ENCODE data around the gene KCNJ10.

Gene KCNJ10

GRCh38 chr1:160083968-160084770 is 14.2 kb upstream of the KCNJ10 start:
- no peak for DNase-seq (ENCODE audit: low spot score)

GRCh38 chr1:160082926-160083325 is 13.0 kb upstream of the KCNJ10 start:
- DNase-seq (ENCODE audit: low spot score): no peak

- DNase-seq (ENCODE audit: low spot score): no peak
These were observed 12.5 kb upstream of the KCNJ10 start for GRCh38 chr1:160082487-160082886.

- DNase-seq (ENCODE audit: low spot score): no peak
These were observed 11.4 kb upstream of the KCNJ10 start, which contains the start of gene KCNJ9 for GRCh38 chr1:160081261-160081936. Gene KCNJ9 (plus strand): TSS chr1:160081538. CDS start chr1:160084031, 2,493 bp downstream.

- DNase-seq (ENCODE audit: low spot score): no peak
These were observed 10.6 kb upstream of the KCNJ10 start for GRCh38 chr1:160080381-160081100.

- no peak for DNase-seq (ENCODE audit: low spot score)
These were observed 9.5 kb upstream of the KCNJ10 start for GRCh38 chr1:160079448-160079847.

- no peak for DNase-seq (ENCODE audit: low spot score)
These were observed 8.7 kb upstream of the KCNJ10 start for GRCh38 chr1:160078512-160079195.

- DNase-seq (ENCODE audit: low spot score): no peak
These were observed 7.5 kb upstream of the KCNJ10 start for GRCh38 chr1:160077486-160077885.

- DNase-seq (ENCODE audit: low spot score): no peak
These were observed 6.3 kb upstream of the KCNJ10 start for GRCh38 chr1:160076295-160076694.

- no peak for DNase-seq (ENCODE audit: low spot score)
These were observed 5.9 kb upstream of the KCNJ10 start for GRCh38 chr1:160075836-160076235.

- DNase-seq (ENCODE audit: low spot score): no peak
These were observed 4.9 kb upstream of the KCNJ10 start for GRCh38 chr1:160074865-160075264.

- DNase-seq (ENCODE audit: low spot score): no peak
These were observed 1.3 kb upstream of the KCNJ10 start for GRCh38 chr1:160071289-160071688.

GRCh38 chr1:160070243-160071163 is 543 bp upstream of the KCNJ10 start:
- DNase-seq (ENCODE audit: low spot score): peak; percentile 28

- DNase-seq (ENCODE audit: low spot score): no peak
These were observed 1.7 kb downstream of the KCNJ10 start for GRCh38 chr1:160068225-160068624.

- no peak for DNase-seq (ENCODE audit: low spot score)
These were observed 2.9 kb downstream of the KCNJ10 start for GRCh38 chr1:160066829-160067745.

GRCh38 chr1:160064746-160065145 is 5.2 kb downstream of the KCNJ10 start:
- DNase-seq (ENCODE audit: low spot score): no peak

GRCh38 chr1:160064164-160064563 is 5.8 kb downstream of the KCNJ10 start:
- no peak for DNase-seq (ENCODE audit: low spot score)

- no peak for DNase-seq (ENCODE audit: low spot score)
These were observed 6.8 kb downstream of the KCNJ10 start for GRCh38 chr1:160063176-160063575.

- DNase-seq (ENCODE audit: low spot score): no peak
These were observed 7.8 kb downstream of the KCNJ10 start for GRCh38 chr1:160062230-160062532.
